HL-60 (cell line): Measurements from ENCODE around the gene ACOX2.

Experiments
- DNase-seq, 2 experiments: peaks; one replicate each; pipeline ENCODE4 v3.0.0-alpha.2; 2010 to 2020; ENCODE audit warnings: low read depth in 1 of 2, low spot score in 1 of 2
- H3K27ac ChIP-seq: fragments of 250-450 bp; sonication (Bioruptor Pico); replicated peaks from 2 replicates; pipeline ENCODE4 v1.5.1; 2020; ENCODE audit warnings: mild to moderate bottlenecking, moderate library complexity
- H3K27me3 ChIP-seq: fragments of 250-450 bp; sonication (Bioruptor Pico); 2 replicates; pipeline ENCODE4 v1.5.1; 2021; ENCODE audit warnings: mild to moderate bottlenecking, moderate library complexity; ENCODE audit not compliant: insufficient read depth, poor library complexity, severe bottlenecking
- H3K4me3 ChIP-seq: replicated peaks from 2 replicates; pipeline ENCODE4 v1.5.1; 2011; ENCODE audit warnings: mild to moderate bottlenecking, control low read depth, low read length; ENCODE audit not compliant: insufficient read depth
- CTCF ChIP-seq: IDR thresholded peaks from one replicate; pipeline ENCODE4 v1.5.1; 2011; ENCODE audit warnings: low read length, control low read depth, inconsistent platforms; ENCODE audit not compliant: insufficient read depth
- GABPA ChIP-seq: IDR thresholded peaks from 2 replicates; pipeline ENCODE4 v1.6.1; 2012; ENCODE audit warnings: low read depth
- POLR2AphosphoS5 ChIP-seq: IDR thresholded peaks from 2 replicates; pipeline ENCODE4 v1.6.1; 2012; ENCODE audit warnings: low read depth
- REST ChIP-seq: IDR thresholded peaks from 2 replicates; pipeline ENCODE4 v1.6.1; 2012; ENCODE audit warnings: low read depth; ENCODE audit not compliant: insufficient replicate concordance
- SPI1 ChIP-seq: IDR thresholded peaks from 2 replicates; pipeline ENCODE4 v1.6.1; 2012; ENCODE audit warnings: low read depth, mild to moderate bottlenecking, borderline replicate concordance

ACOX2 gene

DNA sequence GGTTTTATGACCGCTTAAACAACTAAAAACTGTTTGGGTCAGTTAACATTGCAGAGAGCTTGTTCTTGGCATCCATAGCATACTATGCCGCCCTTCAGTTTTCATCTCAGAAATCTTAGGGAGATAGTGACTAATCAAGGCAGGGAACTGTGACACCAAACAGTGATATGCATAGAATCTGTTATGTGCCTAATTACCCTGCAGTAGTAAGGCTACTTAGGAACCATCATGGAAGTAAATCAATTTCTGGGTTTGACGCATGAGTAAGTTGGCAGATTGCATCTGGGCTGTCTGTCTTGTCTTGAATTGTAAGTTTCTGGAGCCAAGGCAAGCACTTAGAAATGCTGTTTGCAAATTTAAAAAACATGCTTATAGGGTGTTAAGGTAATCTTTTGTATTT lies 22.6 kb downstream of the ACOX2 start:
- Histone ChIP-seq H3K4me3 (no peak overlapping the region), H3K27ac (no peak overlapping the region), H3K27me3 (no peaks in the 10 kb centered on the region)
- TF ChIP-seq SPI1 (no peak), GABPA (no peak), REST (no peak), POLR2AphosphoS5 (no peak), CTCF (no peak)
- DNase-seq: no peak

DNA sequence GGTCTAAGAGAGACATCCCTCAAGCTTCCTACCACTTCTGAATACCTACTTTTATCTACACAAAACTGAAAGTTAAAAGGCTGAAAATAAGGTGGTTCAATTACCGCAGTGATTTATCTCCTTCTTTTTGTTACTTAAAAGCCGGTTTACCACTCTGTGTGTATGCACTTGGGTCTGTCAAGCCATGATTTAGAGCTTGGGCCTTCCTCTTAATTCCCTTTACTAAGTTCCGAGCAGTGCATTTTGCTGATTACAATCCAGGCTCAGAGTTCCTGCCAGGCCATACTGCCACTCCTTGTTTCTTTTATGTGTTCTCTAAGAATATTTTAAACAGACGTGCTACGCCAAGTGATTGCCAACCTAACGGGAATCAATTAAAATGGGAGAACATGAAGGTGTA lies 28.6 kb downstream of the ACOX2 start:
- no peak for DNase-seq
- TF ChIP-seq GABPA (no peak), SPI1 (no peak), POLR2AphosphoS5 (no peak), REST (no peak), CTCF (no peak)
- Histone ChIP-seq H3K27me3 (no peaks in the 10 kb centered on the region), H3K4me3 (no peak overlapping the region), H3K27ac (no peak overlapping the region)

DNA sequence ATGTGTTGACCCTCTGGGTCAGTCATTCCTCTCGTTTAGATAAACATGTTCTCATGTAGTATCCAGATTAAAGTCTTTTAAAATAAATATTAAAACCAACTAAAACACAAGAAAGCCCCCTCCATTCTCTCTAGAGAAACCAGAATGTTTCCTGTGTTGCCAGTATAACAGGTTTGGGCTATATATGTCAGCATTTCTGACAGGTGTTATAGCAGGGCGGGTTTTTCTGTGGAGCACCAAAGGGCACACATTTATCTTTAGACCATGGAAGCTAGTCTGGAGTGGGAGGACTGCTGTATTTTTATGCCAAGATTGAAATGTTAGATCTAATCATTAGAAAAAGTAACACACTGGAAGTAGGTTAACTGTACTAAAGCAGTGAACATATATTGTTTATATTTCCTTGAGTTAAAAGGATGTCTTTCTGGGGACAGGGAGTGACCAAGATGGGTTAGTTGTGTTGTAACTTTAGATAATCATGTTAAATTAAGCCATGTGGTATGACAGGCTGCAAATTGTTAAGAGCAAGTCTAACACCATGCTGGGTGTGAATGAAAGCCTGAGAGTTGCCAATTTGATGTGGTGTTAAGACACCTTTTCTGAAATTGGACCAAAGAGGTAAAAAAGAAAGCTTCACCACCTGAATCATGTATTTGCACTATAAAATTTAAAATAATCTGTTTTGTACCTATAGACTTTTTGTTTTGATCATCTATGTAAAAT lies 29.5 kb downstream of the ACOX2 start:
- TF ChIP-seq CTCF (no peak), GABPA (no peak), POLR2AphosphoS5 (no peak), SPI1 (no peak), REST (no peak)
- Histone ChIP-seq H3K27ac (no peak overlapping the region), H3K27me3 (no peaks in the 10 kb centered on the region), H3K4me3 (no peak overlapping the region)
- no peak for DNase-seq
